ENCODE data around the gene HOXB4. TPM values are rescaled to one million over a fixed set of nuclear protein-coding genes. Genes with fewer than 3 reads are reported as not detected.

Gene HOXB4
- total RNA-seq, 1 experiment from 2014 or later = not detected

GRCh38 chr17:48543854-48544348, 34.2 kb downstream of the HOXB4 start:
- H3K4ac ChIP-seq (ENCODE audit: low read depth, low read length) = no peak overlapping the region
- H2AK5ac ChIP-seq (ENCODE audit: insufficient read length, low read length) = no peak overlapping the region
- H2BK20ac ChIP-seq (ENCODE audit: low read depth, low read length, poor library complexity, severe bottlenecking) = no peak overlapping the region
- H3T11ph ChIP-seq (ENCODE audit: low read length) = no peak overlapping the region
- H3K9ac ChIP-seq (ENCODE audit: extremely low read depth, insufficient read length, low read length) = no peak overlapping the region
- no peak overlapping the region for H3K14ac ChIP-seq (ENCODE audit: insufficient read depth, low read length)
- H2BK12ac ChIP-seq (ENCODE audit: insufficient read length, low read depth, low read length) = no peak overlapping the region
- H3K79me2 ChIP-seq (ENCODE audit: insufficient read depth, low read length) = no peaks in the 10 kb centered on the region
- no peaks in the 10 kb centered on the region for H4K20me1 ChIP-seq (ENCODE audit: control insufficient read depth, insufficient read depth, insufficient read length)
- no peak overlapping the region; a peak in 1 of 7 replicates for H3K27ac Mint-ChIP-seq
- peaks cover 1 to 18% of the 10 kb centered on the region in 2 experiments; a peak in 2 of 5 replicates for H3K9me3 Mint-ChIP-seq
- no CpG with 5 or more reads among the region's 20 CpGs for WGBS (ENCODE audit: extremely low coverage, insufficient read length, low lambda C conversion rate)
- H3K18ac ChIP-seq (ENCODE audit: insufficient read length, low read depth, low read length) = no peak overlapping the region
- peak overlapping the region in 1 of 2 experiments; percentile 22; a peak in 2 of 5 replicates for H3K4me3 Mint-ChIP-seq
- H3K9me3 ChIP-seq (ENCODE audit: control insufficient read depth, low read depth, low read length) = no peaks in the 10 kb centered on the region
- peaks cover 6% of the 10 kb centered on the region for H3K23me2 ChIP-seq (ENCODE audit: insufficient read length, low read depth, low read length, poor library complexity, severe bottlenecking)
- TF ChIP-seq, protein P1, sequence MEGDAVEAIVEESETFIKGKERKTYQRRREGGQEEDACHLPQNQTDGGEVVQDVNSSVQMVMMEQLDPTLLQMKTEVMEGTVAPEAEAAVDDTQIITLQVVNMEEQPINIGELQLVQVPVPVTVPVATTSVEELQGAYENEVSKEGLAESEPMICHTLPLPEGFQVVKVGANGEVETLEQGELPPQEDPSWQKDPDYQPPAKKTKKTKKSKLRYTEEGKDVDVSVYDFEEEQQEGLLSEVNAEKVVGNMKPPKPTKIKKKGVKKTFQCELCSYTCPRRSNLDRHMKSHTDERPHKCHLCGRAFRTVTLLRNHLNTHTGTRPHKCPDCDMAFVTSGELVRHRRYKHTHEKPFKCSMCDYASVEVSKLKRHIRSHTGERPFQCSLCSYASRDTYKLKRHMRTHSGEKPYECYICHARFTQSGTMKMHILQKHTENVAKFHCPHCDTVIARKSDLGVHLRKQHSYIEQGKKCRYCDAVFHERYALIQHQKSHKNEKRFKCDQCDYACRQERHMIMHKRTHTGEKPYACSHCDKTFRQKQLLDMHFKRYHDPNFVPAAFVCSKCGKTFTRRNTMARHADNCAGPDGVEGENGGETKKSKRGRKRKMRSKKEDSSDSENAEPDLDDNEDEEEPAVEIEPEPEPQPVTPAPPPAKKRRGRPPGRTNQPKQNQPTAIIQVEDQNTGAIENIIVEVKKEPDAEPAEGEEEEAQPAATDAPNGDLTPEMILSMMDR (conservative IDR thresholded peaks at IDR 0.05) = no peak
- no peak overlapping the region for H4K8ac ChIP-seq (replicated peaks; ENCODE audit: insufficient read length, low read depth, low read length)
- peaks cover 88% of the 10 kb centered on the region for H3K27me3 ChIP-seq (ENCODE audit: insufficient read depth, low read length)
- H4K91ac ChIP-seq (ENCODE audit: insufficient read length, low read depth, low read length) = no peak overlapping the region
- peaks cover 3% of the 10 kb centered on the region; the same call in 1 of the 2 replicates for H3K4me1 ChIP-seq (ENCODE audit: insufficient read depth, low read length)
- no peak overlapping the region for H4K5ac ChIP-seq (ENCODE audit: insufficient read length, low read depth, low read length)
- H3K36me3 Mint-ChIP-seq (ENCODE audit: insufficient read depth in 1 of 3, low read depth in 3 of 3) = no peaks in the 10 kb centered on the region; a peak in 1 of 7 replicates
- H3K56ac ChIP-seq (ENCODE audit: insufficient read length, low read depth, low read length) = no peak overlapping the region
- no peak overlapping the region for H2BK120ac ChIP-seq (ENCODE audit: low read depth, low read length, poor library complexity, severe bottlenecking)
- DNase-seq = no peak
- H3K27me3 Mint-ChIP-seq (ENCODE audit: low read depth) = peaks cover 99% of the 10 kb centered on the region
- H2BK15ac ChIP-seq (ENCODE audit: low read depth, low read length) = no peak overlapping the region
- H3K23ac ChIP-seq (ENCODE audit: insufficient read length, low read depth, low read length) = no peak overlapping the region
- no peak overlapping the region for H2BK5ac ChIP-seq (ENCODE audit: insufficient read length, low read length)
- H3K27ac ChIP-seq (ENCODE audit: insufficient read length, low read depth, low read length) = no peak overlapping the region
- peaks cover 32 to 62% of the 10 kb centered on the region in 2 experiments for H3K4me1 Mint-ChIP-seq
- no peak overlapping the region for H3K4me2 ChIP-seq (ENCODE audit: insufficient read depth, insufficient read length, low read length)
- no peaks in the 10 kb centered on the region for H3K79me1 ChIP-seq (ENCODE audit: insufficient read depth, low read depth, low read length, poor library complexity, severe bottlenecking)
- H2AFZ ChIP-seq (ENCODE audit: low read length) = no peak overlapping the region

Data from H9 (cell line).